Measurements from ENCODE around the gene TTC23.

- TF ChIP-seq GABPA (IDR thresholded peaks at IDR 0.05; ENCODE audit: low read depth) (no peak), POLR2AphosphoS5 (IDR thresholded peaks at IDR 0.05; ENCODE audit: low read depth) (no peak), CTCF (IDR thresholded peaks at IDR 0.05; ENCODE audit: insufficient read depth, low read length) (no peak), REST (IDR thresholded peaks at IDR 0.05; ENCODE audit: insufficient replicate concordance, low read depth) (no peak)
Measured at GRCh38 chr15:99265541-99266070, 16.2 kb upstream of the TTC23 start.
